22Rv1 (cell line): ENCODE results near the gene SRR.

Experiments used
- H3K27ac ChIP-seq: fragments of 450-650 bp; 2 replicates; pipeline ENCODE4 v1.5.1; 2017
- ZFX ChIP-seq: fragments of 450-650 bp; IDR thresholded peaks from 2 replicates; pipeline ENCODE4 v1.6.1; 2017; ENCODE audit warnings: antibody characterized with exemption, borderline replicate concordance
- TF ChIP-seq, protein P1 (sequence below): fragments of 450-650 bp; IDR thresholded peaks from 2 replicates; pipeline ENCODE4 v1.5.1; 2017; ENCODE audit warnings: mild to moderate bottlenecking

The SRR gene

DNA sequence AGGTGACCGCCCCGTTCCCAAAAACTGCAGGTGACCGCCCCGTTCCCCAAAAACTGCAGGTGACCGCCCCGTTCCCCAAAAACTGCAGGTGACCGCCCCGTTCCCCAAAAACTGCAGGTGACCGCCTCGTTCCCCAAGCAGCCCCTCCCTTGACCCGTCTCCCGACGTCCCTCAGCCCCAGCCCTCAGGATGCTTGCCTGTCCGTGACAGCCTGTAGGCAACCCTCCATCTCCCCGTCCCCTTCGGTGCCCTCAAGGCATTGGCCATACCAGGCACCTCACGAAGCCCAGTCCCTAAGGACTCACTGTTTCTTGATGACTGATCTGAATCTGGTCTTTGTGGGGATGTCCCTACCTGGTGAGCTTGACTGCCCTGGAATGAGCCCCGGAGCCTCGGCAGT, 58.7 kb downstream of the SRR start:
- no peak overlapping the region for H3K27ac ChIP-seq
- no peak for TF ChIP-seq ZFX
- TF ChIP-seq, protein P1, sequence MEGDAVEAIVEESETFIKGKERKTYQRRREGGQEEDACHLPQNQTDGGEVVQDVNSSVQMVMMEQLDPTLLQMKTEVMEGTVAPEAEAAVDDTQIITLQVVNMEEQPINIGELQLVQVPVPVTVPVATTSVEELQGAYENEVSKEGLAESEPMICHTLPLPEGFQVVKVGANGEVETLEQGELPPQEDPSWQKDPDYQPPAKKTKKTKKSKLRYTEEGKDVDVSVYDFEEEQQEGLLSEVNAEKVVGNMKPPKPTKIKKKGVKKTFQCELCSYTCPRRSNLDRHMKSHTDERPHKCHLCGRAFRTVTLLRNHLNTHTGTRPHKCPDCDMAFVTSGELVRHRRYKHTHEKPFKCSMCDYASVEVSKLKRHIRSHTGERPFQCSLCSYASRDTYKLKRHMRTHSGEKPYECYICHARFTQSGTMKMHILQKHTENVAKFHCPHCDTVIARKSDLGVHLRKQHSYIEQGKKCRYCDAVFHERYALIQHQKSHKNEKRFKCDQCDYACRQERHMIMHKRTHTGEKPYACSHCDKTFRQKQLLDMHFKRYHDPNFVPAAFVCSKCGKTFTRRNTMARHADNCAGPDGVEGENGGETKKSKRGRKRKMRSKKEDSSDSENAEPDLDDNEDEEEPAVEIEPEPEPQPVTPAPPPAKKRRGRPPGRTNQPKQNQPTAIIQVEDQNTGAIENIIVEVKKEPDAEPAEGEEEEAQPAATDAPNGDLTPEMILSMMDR, result no peak

DNA sequence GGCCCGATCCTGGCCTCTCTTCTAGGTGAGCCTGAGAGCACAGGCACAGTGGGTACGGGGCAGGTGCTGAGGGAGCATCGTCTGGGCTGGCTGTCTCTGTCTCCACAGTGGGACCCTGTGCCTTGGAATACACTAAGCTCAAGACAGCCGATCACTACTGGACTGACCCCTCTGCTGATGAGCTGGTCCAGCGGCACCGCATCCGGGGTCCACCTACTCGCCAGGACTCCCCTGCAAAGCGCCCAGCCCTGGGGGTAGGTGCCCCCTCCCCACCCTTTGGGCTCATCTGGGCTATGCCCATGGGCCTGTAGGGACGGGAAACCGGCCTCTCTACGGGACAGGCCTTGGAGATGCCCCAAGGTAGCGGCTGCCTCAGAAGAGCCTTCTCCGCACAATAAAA, 59.1 kb downstream of the SRR start:
- no peak for TF ChIP-seq ZFX
- TF ChIP-seq, protein P1, result no peak
- no peak overlapping the region for H3K27ac ChIP-seq

DNA sequence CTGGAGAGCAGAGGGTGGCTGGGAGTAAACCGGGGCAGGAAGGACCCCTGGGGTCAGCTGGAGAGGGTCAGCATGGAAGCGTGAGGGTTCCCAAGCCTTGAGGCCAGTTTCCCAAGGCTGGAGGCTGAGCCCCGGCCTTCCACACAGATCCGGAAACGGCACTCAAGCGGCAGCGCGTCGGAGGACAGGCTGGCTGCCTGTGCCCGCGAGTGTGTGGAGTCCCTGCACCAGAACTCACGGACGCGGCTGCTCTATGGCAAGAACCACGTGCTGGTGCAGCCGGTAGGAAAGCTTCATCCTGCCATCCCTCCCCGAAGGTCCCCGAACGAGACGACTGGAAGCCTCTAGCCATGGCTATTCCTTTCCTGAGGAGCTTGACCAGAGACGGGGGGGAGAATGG, 59.6 kb downstream of the SRR start:
- TF ChIP-seq, protein P1, result no peak
- no peak for TF ChIP-seq ZFX
- H3K27ac ChIP-seq, result no peak overlapping the region

DNA sequence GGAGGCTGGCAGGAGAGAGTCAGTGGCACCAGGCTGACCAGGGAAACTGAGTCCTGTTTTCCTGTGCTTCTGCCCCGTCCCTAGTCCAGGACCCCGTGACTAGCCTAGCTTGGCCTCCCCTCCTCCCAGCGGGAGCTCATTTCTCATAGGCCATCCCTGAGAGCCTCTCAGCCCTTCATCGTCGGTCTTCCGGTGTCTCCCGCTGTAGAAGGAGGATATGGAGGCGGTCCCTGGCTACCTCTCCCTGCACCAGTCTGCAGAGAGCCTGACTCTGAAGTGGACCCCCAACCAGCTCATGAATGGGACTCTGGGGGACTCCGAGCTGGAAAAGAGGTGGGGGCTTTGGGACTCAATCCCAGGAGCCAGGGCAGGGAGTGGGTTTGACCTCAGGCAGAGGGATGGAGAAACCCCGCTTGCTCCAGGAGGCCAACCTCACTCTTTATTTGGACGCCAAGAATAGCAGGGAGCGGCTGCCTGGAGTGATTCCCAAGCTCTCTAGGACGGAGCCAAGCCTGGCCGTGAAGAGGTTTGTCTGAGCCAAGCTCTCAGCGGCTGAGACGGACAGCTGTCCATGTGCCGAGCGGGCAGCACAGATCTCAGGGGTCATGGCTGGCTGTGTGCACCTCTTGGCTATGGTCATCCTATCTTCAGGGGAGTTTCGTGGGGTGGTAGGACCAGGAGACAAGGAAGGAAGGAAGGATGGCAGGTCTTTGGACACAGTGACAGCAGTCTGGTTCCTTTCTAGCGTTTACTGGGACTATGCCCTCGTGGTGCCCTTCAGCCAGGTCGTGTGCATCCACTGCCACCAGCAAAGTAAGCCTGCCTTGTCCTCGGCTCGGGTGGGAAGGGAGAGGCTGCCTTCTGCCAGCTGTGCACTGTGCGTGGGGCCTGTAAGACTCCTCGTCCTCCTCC, 60.4 kb downstream of the SRR start:
- no peak overlapping the region for H3K27ac ChIP-seq

DNA sequence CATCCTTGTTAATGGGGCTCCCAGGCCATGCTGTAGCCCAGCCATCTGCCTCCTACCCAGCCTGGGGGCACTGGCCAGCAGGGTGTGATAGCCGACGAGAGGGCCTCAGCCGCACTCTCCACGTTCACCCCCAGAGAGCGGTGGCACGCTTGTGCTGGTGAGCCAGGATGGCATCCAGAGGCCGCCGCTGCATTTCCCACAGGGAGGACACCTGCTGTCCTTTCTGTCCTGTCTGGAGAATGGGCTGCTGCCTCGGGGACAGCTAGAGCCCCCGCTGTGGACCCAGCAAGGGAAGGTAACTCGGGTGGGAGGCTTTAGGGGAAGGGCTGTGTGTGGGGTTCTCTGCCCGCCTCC, 61.0 kb downstream of the SRR start:
- TF ChIP-seq, protein P1, result no peak
- TF ChIP-seq ZFX, result no peak
- H3K27ac ChIP-seq, result no peak overlapping the region

More for the DNA sequence above, 60.4 kb downstream of the SRR start:
- TF ChIP-seq, protein P1, result no peak
- TF ChIP-seq ZFX, result no peak

DNA sequence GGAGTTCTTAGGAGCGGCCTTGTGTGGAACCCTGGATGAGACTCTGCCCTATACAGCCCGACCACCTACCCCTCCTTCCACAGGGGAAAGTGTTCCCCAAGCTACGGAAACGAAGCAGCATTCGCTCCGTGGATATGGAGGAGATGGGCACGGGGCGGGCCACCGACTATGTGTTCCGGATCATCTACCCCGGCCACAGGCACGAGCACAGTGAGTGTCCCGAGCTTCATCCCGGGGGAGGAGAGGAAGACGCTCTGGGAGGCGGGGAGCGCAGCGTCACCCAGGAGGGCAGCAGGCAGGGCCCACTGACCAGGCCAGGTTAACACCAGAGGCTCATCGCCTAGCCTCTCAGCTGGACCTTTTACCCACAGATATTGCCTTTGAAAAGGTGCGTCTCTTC, 61.4 kb downstream of the SRR start:
- TF ChIP-seq, protein P1, result no peak
- TF ChIP-seq ZFX, result no peak
- no peak overlapping the region for H3K27ac ChIP-seq

DNA sequence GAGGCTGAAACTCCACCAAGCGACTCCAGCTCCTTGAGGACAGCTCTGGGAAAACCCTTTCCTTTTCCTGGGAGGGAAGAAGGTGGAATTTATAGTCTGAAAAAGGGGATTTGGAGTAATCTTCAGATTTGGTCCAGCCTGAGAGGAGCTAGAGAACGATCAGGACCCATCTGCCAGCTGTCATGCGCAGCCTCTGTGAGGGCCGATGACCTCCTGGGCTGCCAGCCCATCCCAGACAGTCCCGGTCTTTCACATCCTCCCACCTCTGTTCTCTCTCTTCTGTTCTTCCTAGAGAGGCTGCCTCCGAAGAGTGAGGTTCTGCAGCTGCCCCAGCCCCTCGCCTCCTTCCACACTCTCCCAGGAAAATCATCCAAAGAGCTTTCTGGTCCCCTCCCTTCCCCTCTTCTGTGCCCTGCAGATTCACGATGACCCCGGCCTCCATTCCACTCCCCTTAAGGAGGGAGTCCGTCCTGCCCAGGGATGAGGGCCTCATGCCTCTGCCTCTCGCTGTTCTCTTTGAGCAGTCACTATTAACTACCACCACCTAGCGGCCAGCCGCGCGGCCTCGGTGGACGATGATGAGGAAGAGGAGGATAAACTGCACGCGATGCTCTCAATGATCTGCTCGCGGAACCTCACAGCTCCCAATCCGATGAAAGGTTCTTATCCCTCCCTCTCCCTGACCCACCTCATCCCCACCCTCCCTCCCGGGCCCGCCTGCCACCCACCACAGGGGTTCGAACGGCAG, 63.2 kb downstream of the SRR start:
- no peak overlapping the region for H3K27ac ChIP-seq
- TF ChIP-seq ZFX, result no peak
- TF ChIP-seq, protein P1, result 0 out of 2 replicates have a peak, but pooled peaks have one; percentile 11
